RWPE1 (cell line): ENCODE results near the gene STARD13.

Source experiments
- CTCF ChIA-PET: fragments of 350-600 bp; sonication (Branson Sonifier 250); formaldehyde crosslinking; extraction: SDS; loops from one replicate; lab custom pipeline; 2021; lab: Yijun Ruan, JAX
- POLR2A ChIA-PET: fragments of 400-600 bp; formaldehyde crosslinking; extraction: SDS; loops from one replicate; lab custom pipeline; 2020; ENCODE audit warnings: antibody characterized with exemption; ENCODE audit not compliant: low non-redundant PET; lab: Yijun Ruan, JAX
- DNase-seq: peaks from one replicate; pipeline ENCODE4 v3.0.0; 2012; ENCODE audit warnings: low spot score
- H3K27ac ChIP-seq: fragments of 450-650 bp; 2 replicates; pipeline ENCODE4 v1.5.1; 2017
- TF ChIP-seq, protein P1 (sequence below): fragments of 450-650 bp; conservative IDR thresholded peaks from 2 replicates; pipeline ENCODE4 v1.5.1; 2017; ENCODE audit warnings: low read depth, mild to moderate bottlenecking

The STARD13 gene

DNA sequence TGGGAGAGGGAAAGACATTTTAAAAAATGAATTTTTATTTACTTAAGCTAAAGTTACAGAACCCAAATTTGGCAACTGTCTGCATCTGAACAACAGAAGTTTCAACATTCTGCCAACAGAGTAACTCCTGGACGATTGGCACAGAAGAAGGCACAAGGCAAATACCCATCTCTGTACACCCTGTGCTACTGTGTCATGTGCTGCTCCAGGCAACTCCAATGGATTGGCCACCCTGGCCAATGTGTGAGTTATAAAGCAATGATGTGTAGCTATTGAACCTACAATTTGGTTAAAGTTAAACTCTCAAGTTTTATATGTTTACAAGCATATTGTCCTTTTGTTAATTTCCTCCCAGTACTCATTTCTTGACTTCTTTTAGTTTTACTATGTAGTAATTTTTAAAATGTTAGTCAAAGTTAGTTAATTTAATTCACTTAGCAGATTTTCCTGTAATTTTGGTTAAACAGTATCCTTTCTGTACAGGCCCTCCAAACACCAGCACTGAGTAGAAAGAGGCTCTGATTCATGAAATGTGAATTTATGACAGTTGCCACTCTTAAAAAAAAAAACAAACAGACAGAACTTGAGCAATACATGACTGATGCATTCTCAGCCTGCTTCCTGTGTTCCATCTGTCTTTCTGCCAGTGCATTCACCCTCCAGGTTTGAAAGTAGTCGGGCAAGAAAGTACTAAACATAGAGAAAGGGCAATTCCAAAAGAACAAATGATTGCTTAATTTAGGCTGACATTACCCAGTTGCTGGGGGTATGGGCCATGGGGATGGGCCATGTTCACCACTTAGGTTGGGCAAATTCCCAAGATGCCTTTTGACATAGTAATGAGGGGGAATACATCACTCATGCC is 5.9 kb downstream of the STARD13 start:
- ChIA-PET POLR2A (no interaction called here), CTCF (no interaction called here)
- peak; percentile 73 for DNase-seq
- no peak overlapping the region for H3K27ac ChIP-seq
- TF ChIP-seq, protein P1, sequence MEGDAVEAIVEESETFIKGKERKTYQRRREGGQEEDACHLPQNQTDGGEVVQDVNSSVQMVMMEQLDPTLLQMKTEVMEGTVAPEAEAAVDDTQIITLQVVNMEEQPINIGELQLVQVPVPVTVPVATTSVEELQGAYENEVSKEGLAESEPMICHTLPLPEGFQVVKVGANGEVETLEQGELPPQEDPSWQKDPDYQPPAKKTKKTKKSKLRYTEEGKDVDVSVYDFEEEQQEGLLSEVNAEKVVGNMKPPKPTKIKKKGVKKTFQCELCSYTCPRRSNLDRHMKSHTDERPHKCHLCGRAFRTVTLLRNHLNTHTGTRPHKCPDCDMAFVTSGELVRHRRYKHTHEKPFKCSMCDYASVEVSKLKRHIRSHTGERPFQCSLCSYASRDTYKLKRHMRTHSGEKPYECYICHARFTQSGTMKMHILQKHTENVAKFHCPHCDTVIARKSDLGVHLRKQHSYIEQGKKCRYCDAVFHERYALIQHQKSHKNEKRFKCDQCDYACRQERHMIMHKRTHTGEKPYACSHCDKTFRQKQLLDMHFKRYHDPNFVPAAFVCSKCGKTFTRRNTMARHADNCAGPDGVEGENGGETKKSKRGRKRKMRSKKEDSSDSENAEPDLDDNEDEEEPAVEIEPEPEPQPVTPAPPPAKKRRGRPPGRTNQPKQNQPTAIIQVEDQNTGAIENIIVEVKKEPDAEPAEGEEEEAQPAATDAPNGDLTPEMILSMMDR, result no peak

DNA sequence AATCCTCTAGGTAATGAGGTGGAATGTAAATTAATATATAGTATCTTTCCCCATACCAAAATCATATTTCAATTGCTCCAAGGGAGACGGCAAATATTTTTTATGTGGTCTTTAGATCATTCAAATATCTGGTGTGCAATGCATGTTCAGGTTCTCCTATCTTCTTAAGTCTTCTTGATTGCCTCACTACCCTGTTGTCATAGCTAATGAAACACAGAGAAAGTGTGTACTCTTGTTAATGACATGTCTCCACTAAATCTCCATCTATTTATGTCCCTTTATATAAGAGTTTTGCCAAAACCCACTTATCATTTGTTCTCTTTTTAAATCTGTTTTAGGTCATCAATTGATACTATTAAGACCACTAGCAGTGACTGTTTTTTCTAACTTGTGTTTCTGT is 6.6 kb downstream of the STARD13 start:
- DNase-seq, result no peak
- no peak overlapping the region for H3K27ac ChIP-seq
- POLR2A ChIA-PET, result no interaction called here
- TF ChIP-seq, protein P1, result no peak
- CTCF ChIA-PET, result interaction anchor here (0.6 kb wide), 1 partner anchor 14 kb away, joined by 3 read pairs; no protein-coding TSS in a partner anchor

DNA sequence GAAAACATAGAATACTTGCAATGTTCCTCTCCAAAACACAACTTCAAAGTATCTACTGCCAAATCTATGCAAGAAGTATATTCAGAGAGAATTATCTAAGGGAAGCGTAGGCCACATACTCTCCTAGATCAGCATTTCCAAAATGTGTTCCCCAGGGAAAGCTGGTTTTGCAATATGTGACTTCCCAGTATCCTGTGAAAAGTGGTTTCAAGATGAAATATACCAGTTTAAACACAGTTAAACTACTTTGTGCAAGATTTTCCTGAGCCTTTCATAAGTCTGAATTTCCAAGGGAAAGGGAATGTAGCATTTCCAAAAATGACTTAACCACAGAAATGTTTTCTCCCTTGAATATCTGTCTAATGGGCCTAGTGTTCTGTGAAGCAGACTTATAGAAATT is 7.6 kb downstream of the STARD13 start:
- TF ChIP-seq, protein P1, result no peak
- H3K27ac ChIP-seq, result no peak overlapping the region
- no peak for DNase-seq
- POLR2A ChIA-PET, result no interaction called here
- CTCF ChIA-PET, result interaction anchor here (0.8 kb wide), 1 partner anchor 48 kb away, joined by 3 read pairs; no protein-coding TSS in a partner anchor

DNA sequence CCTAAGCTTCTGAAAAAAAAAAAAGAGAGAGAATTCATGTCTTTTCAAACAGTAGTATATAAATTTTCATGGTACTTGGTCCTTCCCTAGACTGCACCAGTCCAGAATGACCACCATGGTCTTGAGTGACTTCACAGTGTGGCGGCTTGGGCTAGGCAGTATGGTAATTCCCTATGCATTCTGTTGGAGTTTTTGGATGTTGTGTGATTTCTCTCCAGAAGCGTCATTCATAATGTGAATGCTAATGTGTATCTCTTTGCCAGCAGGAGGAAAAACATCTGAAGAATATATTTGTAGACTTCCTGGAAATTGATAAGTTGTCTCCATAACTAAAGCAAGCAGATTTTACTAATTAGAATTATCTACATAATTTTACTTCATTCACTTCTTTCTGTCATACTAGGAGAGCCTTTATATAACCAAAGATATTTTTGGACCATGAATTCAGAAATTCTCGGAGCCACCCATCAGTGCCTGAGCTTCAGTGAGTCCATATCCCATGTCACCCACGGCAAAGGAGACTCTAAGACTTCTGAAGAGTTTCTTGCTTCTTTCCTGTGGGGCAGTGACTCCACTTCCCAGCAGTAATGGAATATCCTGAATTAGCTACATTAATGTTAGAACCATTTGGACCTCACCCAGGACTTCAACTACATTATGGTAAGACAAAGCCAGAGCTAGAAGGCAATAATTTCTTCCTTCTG is 8.4 kb downstream of the STARD13 start:
- no peak for DNase-seq
- CTCF ChIA-PET, result interaction anchor here (0.8 kb wide), 1 partner anchor 47 kb away, joined by 3 read pairs; no protein-coding TSS in a partner anchor
- POLR2A ChIA-PET, result interaction anchor here (0.7 kb wide), 1 partner anchor 101 kb away, joined by 7 read pairs; no protein-coding TSS in a partner anchor
- H3K27ac ChIP-seq, result no peak overlapping the region
- TF ChIP-seq, protein P1, result no peak

DNA sequence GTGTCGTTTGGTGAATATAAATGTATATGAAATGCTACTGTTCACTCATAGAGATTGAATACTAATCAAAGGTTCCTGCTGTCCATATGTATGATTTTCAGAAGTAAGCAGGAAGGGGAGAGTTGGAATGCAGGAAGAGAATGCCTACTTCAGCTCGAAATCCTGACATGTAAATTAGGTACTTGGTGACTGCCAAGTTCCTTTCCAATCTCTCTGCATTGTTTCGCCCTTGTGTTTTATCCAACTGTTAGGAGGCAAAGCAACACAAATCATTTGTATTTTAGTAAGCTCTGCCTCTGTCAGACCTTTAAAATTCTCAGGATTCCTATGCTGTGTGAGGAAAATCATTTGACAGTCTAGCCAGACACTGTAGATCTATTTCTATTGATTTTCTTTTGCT is 9.0 kb downstream of the STARD13 start:
- ChIA-PET CTCF (no interaction called here), POLR2A (interaction anchor here (0.7 kb wide), 1 partner anchor 100 kb away, joined by 7 read pairs; no protein-coding TSS in a partner anchor)
- DNase-seq, result no peak
- no peak overlapping the region for H3K27ac ChIP-seq
- TF ChIP-seq, protein P1, result no peak

DNA sequence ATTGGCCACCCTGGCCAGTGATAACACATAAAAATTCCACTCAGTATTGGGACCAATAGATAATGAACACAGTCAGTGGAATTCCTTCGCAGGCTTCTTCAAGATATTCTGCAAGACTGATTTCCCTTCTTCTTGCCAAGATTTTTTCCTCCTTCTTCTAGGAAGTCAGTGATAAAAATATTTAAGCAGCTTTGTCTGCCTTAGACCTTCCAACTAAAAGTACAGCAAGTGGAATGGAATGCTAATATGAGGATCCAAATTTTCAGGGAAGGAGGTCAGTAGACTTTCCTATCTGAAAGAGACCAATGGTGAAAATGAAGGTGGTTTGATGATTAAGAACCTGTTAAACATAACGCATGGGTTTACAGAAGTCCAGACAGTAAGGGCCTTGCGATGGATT is 9.6 kb downstream of the STARD13 start:
- TF ChIP-seq, protein P1, result no peak
- ChIA-PET POLR2A (no interaction called here), CTCF (no interaction called here)
- H3K27ac ChIP-seq, result no peak overlapping the region
- no peak for DNase-seq
